ENCODE data around the gene EPHB2.

The EPHB2 gene

DNA sequence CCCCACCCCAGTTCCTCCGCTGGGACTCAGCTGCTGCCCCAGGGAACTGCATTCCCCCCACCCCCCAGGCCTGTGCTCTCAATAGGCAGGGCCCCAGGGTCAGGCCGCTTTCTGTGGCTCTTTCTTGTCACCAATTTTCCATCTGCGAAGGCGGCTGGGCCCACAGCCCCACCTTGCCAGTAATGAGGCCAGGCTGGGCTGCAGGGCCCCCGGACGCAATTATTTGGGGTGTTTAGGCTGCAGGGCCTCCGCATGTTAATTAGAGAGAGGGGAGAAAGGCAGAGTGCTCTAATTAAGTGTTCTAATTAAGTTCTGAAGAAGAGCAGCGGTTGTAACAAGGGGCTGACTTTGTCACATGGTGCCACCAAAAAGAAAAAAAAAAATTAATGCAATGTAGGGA is 71.8 kb downstream of the EPHB2 start:
- no peak for DNase-seq

DNA sequence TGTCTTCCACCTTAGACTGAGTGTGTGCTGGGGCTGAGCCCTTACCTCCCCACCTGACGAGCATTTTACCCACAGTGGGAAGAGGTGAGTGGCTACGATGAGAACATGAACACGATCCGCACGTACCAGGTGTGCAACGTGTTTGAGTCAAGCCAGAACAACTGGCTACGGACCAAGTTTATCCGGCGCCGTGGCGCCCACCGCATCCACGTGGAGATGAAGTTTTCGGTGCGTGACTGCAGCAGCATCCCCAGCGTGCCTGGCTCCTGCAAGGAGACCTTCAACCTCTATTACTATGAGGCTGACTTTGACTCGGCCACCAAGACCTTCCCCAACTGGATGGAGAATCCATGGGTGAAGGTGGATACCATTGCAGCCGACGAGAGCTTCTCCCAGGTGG is 73.7 kb downstream of the EPHB2 start:
- DNase-seq = no peak

DNA sequence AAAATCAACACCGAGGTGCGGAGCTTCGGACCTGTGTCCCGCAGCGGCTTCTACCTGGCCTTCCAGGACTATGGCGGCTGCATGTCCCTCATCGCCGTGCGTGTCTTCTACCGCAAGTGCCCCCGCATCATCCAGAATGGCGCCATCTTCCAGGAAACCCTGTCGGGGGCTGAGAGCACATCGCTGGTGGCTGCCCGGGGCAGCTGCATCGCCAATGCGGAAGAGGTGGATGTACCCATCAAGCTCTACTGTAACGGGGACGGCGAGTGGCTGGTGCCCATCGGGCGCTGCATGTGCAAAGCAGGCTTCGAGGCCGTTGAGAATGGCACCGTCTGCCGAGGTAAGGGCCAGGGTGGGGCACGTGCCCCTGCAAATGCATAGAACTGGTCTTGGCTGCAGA is 74.1 kb downstream of the EPHB2 start:
- no peak for DNase-seq

DNA sequence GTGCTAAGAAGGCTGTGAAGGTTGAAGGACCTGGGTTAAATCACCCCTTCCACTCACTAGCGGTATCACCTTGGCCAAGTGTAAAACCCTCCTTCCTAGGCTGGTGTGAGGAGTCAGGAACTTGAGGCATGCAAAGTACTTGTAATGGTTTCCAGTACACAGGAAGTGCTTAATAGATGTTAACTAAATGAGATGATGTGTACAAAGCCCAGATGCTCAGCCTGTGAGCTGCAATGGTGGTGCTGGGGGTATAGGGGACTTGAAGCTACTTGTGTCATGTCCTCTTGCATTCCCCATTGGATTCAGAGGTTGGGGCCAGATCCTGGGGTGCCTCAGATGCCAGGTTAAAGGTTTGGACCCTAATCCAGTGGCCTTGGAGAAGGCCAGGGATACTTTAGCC is 75.5 kb downstream of the EPHB2 start:
- no peak for DNase-seq

DNA sequence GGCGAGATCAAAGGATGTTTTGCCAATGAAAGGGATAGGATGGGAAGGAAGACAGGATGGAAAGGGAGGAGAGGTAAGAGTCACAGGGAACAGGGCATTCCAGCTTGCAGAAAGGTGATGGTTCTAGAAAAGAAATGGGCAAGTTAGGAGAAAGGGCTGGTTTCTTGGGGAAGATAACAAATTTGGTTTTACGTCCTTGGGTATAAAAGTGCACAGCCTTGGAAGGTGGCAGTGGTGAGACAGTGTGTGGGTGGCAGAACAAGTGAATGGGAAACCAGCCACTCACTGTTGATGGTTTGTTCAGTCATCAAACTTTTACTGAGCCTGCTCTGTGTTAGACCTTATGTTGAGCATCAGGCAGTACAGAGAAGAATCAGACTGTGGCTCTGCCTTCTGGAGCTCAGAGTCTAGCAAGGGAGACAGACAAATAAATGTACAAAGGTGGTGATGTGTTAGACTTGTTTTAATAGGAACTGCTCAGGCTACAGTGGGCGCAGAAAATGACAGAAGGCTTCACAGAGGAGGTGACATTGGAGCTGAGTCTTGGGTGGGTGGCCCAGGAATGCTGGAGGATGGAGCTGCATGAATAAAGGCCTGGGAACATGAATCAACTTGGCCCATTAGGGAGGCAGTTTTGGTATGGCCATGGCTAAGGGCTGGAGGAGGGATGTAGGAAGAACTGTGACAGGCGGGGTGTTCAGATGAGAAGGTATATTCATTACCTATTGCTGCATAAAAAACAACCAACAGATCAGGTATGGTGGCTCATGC is 76.3 kb downstream of the EPHB2 start:
- no peak for DNase-seq

DNA sequence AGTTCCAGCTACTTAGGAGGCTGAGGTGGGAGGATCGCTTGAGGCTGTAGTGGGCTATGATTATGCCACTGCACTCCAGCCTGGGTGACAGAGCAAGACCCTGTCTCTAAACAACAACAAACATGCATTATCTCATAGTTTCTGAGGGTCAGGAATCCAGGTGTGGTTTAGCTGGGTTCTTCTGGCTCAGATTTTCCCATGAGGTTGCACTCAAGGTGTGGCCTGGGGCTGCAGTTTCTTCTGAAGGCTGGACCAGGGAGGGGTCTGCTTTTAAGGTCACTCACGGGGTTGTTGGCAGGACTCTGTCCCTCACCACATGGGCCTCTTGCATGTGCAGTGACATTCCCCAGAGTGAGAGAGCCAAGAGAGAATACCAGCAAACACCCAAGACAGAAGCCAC is 77.0 kb downstream of the EPHB2 start:
- DNase-seq = no peak

DNA sequence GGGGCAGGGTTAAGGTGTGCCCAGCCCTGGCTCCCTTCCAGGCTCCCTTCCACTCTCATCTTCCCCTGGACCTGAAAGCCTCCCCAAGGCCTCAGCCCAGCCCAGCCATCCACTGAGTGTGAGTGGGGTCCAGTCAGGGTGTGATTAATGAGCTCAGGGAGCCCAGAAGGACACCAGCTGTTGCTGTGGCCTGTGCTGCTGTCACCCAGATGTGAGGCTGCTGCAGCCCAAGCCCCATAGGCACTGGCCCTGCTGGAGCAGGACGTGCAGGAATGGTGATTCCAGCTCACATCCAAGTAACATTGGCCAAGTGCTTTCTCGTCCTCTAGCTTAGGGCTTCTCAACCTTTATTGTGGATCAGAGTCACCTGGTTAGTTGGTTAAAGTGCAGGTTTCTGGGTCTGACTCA is 77.6 kb downstream of the EPHB2 start:
- no peak for DNase-seq

DNA sequence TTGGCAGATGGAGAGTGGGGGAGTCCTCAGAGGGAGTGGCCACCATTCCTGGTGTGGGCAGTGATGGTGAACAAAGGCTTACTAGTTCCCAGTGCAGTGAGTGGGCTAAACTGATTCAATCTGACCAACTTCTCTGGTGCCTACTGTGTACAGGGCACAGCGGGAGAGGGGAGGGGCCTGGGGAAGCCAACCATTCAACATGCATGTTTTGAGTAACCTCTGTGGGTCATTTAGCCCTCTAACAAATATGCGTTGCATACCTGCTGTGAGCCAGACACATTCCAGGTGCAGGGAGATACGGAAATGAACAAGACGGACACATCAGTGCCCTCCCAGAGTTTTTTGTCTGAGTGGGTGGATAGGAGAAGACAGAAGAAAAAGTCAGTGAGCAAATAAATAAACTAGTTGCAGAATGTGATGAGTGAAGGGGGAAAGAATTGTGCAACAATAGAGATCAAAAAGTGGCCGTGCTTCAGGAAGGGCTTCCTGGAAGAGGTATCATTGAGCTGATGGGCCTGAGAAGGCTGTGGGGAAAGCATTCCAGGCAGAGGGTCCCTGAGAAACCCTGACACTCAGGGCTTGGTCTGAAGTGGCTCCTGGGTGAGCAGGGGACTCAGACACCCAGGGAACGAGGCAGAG is 78.8 kb downstream of the EPHB2 start:
- DNase-seq = no peak

DNA sequence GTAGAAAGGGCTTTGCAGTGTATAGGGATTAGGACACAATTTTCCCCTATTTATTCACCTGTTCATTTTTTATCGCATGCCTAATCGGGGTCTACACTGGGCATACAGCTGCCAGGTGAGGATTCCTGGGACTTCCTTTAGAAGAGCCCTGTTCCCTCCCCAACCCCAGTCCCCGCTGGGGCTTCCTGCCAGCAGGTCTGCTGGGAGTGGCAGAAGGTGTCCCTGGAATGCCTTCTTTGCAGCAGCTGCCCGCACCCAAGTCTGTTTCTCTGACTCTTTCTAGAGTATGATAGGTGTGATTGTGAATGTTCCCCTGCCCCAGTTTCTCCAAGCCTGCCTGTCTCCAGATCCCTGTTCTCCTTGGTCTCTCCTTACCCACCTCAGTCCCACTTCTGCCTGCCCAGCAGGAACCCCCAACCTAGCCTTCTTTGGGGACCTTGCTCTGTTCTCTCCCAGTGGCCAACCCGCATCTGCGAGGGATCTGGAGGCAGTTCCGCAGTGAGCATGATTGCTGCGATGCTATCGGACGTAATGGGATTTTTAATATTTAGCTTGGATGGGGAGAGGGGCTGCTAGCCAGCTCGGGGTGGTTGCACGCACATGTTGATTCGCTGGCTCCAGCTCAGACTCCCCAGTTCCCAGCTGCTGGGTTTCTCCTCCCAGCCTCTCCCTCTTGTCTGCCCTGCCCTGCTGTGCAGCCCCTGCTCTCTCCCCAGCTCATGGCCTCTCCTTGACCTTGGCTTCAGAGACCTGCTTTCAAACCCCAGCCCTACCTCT is 79.8 kb downstream of the EPHB2 start:
- no peak for DNase-seq

DNA sequence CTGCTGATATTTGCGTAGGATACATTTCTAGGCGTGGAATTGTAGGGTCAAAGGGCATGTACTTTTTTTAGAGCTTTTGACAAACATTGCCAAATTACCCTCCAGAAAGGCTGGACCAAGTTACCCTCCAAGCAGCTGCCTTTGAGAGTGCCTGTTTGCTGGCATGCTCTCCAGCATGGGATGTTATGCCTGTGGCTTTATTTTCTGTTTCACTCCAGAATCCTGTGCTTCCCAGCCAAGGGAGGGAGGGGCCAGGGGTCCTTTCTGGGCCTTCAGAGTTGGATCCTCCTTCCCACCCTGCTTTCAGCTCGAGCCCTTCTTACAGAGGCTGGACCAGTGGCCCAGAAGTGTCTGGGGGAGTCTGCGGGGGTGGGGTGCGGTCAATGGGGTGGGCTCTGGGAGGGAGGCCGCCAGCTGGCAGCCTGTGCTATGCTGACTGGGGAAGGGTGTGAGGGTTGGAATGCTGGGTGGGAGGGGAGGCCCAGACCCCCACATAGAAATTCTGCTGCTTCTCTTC is 81.2 kb downstream of the EPHB2 start:
- no peak for DNase-seq

DNA sequence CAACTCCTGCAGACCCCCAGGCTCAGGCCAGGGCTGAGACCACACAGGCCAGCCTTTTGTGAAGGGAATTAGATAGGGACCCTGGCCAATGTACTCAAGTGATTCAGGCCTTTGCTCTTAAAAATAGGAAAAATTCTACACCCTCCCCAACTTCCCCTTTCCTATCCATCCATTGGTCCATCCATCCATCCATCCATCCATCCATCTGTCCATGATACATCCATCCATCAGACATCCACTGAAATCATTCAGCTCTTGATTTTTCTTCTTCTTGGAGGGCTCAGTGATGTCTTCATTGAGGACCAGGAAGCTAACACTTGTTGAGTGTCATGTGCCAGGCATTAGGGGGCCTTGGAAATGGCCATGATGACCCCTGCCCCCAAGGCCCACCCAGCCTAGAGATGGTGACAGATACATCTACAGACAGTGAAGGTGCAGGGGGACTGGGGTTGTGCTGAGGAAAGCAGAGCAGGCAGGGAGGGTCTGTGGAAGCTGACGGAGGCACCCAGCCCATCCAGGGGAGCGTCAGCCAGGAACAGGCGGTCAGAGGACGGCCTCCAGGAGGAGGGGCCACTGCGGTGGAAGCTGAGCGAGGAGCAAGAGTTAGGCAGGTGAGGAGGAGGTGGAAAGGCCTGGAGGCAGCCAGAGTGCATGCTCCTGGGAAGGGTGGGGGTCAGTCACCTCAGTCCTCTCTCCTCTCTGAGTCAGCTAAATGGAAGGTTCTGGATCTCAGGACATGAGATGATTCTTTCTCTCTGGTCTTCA is 81.9 kb downstream of the EPHB2 start:
- no peak for DNase-seq

DNA sequence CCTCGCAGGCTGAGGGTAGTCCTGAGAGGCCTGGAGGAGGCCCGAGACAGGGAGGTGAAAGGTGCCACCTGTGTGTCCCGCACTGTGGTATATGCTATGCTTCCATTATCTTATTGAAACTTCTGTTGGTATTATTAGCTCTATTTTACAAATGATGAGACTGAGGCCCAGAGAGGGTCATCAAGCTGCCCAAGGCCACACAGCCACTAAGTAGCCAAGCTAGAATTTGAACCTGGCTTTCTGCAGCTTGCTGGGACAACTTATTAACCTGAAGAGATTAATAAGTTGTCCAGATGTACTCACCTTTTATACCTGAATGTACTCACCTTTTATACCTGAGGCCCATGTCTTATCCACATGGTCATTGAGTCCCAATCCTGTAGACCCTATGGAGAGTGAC is 83.0 kb downstream of the EPHB2 start:
- DNase-seq = no peak

DNA sequence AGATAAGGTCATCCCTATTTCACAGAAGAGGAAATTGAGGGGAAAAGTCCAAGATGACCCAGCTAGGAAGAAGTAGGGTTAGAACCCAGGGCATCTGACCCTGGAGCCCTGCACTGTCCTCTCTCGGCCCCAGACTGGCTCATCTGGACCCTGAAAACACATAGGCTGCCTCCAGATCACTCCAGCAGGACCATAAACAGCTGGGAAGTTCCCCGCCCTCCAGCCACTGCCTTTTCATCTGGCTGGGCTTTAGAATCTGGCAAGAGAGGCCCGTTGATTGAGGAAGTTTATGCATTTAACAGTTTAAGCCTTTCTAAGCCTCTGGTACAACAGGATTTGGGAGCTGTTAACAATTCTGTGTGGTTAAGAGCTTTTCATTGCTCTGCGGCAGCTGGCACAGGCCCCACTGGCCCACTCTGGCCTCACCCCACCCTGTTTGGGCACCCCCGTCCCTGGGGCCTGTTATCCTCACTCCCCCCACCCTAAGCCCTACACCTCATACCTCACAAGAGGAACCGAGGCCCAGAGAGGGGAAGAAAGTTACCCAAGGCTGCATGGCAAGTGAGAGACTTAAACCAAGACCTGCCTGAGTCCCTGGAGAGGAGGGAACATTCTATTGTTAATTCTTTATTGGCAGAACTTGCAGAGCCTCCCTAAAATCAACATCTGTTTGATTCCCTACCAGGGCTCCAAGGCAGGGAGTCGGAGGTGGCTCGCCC is 84.2 kb downstream of the EPHB2 start:
- DNase-seq = no peak

DNA sequence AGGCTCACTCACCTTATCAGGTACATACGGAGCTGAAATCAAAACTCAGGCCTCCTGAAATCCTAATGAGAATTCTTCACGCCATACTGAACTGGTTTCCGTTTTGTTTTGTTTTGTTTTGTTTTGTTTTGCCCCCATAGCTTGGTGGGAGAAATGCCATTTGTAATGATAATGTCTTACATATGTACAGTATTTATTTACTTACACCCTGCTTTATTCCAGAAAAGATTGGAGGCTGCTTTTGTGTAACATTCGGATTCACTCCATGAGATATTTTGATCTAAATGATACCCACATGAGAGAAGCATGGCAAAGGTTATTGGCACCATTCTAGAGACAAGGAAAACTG is 84.7 kb downstream of the EPHB2 start:
- no peak for DNase-seq

DNA sequence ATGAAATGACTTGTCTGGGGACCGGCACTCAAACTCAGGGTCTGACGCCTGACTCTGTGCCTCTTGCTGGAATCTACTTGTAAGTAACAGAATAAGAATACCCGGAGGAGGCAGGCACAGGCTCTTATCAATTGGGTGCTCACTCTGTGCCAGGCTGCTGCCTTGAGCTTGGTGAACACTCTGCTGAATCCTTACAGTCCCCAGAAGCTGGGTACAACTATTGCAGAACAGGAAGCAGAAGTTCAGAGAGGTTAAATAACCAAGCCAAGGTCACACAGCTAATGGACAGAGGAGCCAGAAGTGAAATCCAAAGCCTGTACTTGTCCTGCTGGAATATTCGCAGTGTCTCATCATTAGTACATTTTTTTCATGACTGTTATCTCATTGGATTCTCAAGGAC is 86.0 kb downstream of the EPHB2 start:
- DNase-seq = no peak

DNA sequence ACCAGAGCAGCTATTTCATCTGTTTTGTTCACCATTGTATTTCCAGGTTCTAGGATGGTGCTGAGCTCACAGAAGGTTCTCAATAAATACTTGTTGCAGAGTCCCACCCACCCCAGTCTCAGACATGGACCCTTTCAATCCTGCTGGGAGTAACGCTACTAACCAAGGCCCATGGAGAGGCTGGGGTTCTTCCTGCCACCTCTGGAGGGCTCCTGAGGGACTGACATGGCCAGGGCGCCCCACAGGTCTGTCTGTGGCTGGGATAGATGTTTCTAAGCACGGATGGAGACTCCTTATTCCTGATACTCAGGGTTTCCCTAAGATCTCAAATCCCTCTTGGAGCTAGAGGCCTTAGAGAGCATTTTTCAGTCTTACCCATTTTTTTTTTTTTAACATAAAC is 87.4 kb downstream of the EPHB2 start:
- no peak for DNase-seq

DNA sequence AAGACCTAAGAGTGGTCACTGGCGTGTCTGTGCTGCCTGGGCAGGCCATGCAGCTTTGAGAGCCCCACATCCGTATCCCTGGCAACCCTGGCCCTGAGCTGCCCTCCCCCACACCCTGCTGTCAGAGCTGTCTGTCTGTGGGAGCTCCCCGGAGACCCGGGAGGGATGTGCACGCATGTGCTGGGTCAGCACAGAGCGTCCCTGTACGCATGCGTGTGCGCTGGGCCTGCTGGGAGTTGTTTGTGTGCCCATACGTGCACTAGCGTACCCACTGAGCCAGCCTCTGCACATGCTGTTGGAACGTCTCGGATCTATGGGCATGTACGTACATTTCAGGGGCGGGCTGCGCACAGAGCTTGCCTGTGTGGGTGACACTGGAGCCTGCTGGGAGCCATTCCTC is 89.3 kb downstream of the EPHB2 start:
- no peak for DNase-seq

DNA sequence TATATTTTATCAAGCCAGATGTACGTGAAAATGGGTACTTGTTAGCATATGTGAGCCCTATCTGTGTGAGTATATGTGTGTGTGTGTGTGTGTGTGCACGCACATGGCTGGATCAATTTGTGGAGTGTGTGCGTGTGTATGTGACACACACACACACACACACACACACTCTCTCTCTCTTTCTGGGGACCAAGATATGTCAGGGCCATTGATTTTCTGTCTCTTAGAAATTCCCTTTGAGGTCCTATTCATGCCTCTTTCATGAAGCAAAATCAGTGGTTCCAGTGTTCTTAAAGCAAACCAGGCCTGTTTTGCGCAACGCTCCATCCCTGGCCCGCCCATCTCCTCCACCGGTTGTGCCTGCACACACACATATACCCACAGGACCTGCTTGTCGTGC is 90.0 kb downstream of the EPHB2 start:
- no peak for DNase-seq

DNA sequence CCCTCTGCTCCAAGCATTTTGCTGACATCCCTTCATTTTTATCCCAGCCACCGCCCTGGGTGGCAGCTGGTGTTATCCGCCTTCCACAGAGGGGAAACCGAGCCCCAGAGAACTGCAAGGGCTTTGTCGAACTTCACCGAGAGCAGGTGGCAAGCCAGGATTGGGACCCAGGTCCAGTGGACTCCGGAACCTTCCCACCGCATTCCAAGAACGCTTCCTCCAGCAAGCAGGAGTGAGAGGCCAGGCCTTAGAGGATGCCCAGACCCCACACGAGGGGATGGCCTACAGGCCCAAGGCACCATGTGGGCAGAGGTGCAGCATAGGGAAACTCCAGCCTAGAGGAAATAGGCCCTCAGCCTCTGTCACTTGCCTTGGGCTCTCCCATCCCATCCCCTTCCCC is 90.7 kb downstream of the EPHB2 start:
- no peak for DNase-seq

DNA sequence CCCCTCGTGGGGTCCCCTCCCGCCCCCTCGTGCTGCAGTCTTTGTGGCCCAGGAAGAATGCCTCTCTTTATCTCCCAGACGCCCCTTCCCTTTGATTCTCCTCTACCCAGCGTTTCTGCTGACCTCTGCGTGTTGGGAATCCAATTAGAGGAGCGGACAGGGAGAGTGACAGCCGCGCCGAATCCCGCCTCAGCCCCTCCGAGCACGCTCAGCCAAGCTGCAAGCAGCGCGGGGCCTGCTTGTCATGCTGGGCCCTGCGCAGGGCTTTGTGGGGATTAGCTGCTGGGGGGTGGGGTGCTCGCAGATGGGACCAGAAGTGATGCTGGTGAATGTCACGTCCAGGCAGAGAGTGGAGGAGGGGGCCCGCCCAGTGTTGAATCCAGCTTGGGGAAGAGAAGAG is 91.1 kb downstream of the EPHB2 start:
- no peak for DNase-seq

DNA sequence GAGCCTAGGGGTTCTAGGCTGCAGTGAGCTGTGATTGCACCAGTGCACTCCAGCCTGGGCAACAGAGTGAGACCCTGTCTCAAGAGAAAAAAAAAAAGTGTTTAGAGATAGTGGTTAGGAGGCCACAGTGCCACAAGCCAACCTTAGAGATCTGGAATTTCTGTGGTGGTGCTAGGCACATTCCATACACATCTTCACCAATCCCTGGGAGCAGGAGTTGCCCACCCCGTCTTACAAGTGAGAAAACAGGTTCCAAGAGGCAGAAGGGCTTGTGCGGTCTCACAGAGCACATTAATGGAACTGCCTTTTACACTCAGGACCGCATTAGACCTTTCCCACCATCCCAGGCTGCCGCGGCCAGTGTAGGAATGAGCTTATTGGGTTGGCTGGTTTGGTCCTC is 93.2 kb downstream of the EPHB2 start:
- no peak for DNase-seq

DNA sequence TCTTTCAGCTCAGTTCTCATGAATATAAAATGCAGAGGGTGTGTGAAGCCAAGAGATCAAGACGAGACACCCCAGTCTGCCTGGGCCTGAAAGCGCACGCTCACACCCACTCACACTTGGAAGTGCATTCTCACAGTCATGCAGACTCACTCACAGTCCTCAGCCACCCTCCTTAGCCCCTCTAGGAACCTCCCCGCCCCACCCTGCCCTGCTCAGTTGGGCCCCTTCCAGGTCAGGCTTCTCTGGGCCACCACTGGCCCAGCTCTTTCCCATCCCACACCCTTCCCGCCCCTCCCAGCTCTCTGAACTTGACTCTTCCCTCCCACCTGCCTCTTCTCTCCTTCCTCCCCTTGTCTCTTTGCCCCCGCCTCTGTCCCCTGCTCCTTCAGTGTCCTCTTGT is 93.8 kb downstream of the EPHB2 start:
- DNase-seq = no peak
